H9 (cell line): ENCODE results near the gene AGBL3. TPM values are rescaled to one million over a fixed set of nuclear protein-coding genes. Genes with fewer than 3 reads are reported as not detected.

Experiments used
- DNase-seq: peaks from one replicate; pipeline ENCODE4 v3.0.0-alpha.2; 2017
- H2AFZ ChIP-seq: one replicate; pipeline ENCODE4 v1.6.1; 2013; ENCODE audit warnings: mild to moderate bottlenecking, low read length, control low read depth, moderate library complexity
- H2AK5ac ChIP-seq: 2 replicates; pipeline ENCODE4 v1.6.1; 2013; ENCODE audit warnings: low read length, control low read depth, mixed read lengths; ENCODE audit not compliant: insufficient read length
- H2BK120ac ChIP-seq: one replicate; pipeline ENCODE4 v1.6.1; 2013; ENCODE audit warnings: low read depth, mild to moderate bottlenecking, low read length, control low read depth, inconsistent platforms; ENCODE audit not compliant: poor library complexity, severe bottlenecking
- H2BK12ac ChIP-seq: 2 replicates; pipeline ENCODE4 v1.6.1; 2013; ENCODE audit warnings: low read length, control low read depth, mixed read lengths, low read depth; ENCODE audit not compliant: insufficient read length
- H2BK15ac ChIP-seq: 2 replicates; pipeline ENCODE4 v1.6.1; 2013; ENCODE audit warnings: low read depth, low read length, control low read depth
- H2BK20ac ChIP-seq: one replicate; pipeline ENCODE4 v1.6.1; 2013; ENCODE audit warnings: low read depth, mild to moderate bottlenecking, low read length, control low read depth, inconsistent platforms; ENCODE audit not compliant: poor library complexity, severe bottlenecking
- H2BK5ac ChIP-seq: 2 replicates; pipeline ENCODE4 v1.6.1; 2013; ENCODE audit warnings: low read length, control low read depth, mixed read lengths; ENCODE audit not compliant: insufficient read length
- H3K14ac ChIP-seq: 2 replicates; pipeline ENCODE4 v1.6.1; 2013; ENCODE audit warnings: low read length, control low read depth; ENCODE audit not compliant: insufficient read depth
- H3K18ac ChIP-seq: 2 replicates; pipeline ENCODE4 v1.6.1; 2013; ENCODE audit warnings: low read depth, mild to moderate bottlenecking, mixed read lengths, low read length, control low read depth; ENCODE audit not compliant: insufficient read length
- H3K23ac ChIP-seq: 2 replicates; pipeline ENCODE4 v1.6.1; 2013; ENCODE audit warnings: low read length, control low read depth, mixed read lengths, low read depth; ENCODE audit not compliant: insufficient read length
- H3K23me2 ChIP-seq: 2 replicates; pipeline ENCODE4 v1.6.1; 2013; ENCODE audit warnings: low read depth, mild to moderate bottlenecking, mixed read lengths, low read length, control low read depth; ENCODE audit not compliant: insufficient read length, poor library complexity, severe bottlenecking
- H3K27ac ChIP-seq: 2 replicates; pipeline ENCODE4 v1.5.1; 2013; ENCODE audit warnings: low read length, control low read depth, mixed read lengths, low read depth; ENCODE audit not compliant: insufficient read length
- H3K27me3 ChIP-seq: 2 replicates; pipeline ENCODE4 v1.6.1; 2013; ENCODE audit warnings: low read length, control low read depth, inconsistent platforms; ENCODE audit not compliant: insufficient read depth
- H3K4ac ChIP-seq: 2 replicates; pipeline ENCODE4 v1.6.1; 2013; ENCODE audit warnings: low read depth, mild to moderate bottlenecking, control low read depth, inconsistent platforms, low read length, moderate library complexity
- H3K4me1 ChIP-seq: 2 replicates; pipeline ENCODE4 v1.6.1; 2013; ENCODE audit warnings: low read length, control low read depth, inconsistent platforms; ENCODE audit not compliant: insufficient read depth
- H3K4me2 ChIP-seq: 2 replicates; pipeline ENCODE4 v1.6.1; 2013; ENCODE audit warnings: low read length, control low read depth, mixed read lengths; ENCODE audit not compliant: insufficient read length, insufficient read depth
- H3K56ac ChIP-seq: 2 replicates; pipeline ENCODE4 v1.6.1; 2013; ENCODE audit warnings: low read depth, mild to moderate bottlenecking, mixed read lengths, low read length, control low read depth; ENCODE audit not compliant: insufficient read length
- H3K79me1 ChIP-seq: 2 replicates; pipeline ENCODE4 v1.6.1; 2013; ENCODE audit warnings: low read depth, mild to moderate bottlenecking, moderate library complexity, low read length, control low read depth, inconsistent platforms; ENCODE audit not compliant: insufficient read depth, poor library complexity, severe bottlenecking
- H3K79me2 ChIP-seq: 2 replicates; pipeline ENCODE4 v1.6.1; 2013; ENCODE audit warnings: low read length, control low read depth, inconsistent platforms; ENCODE audit not compliant: insufficient read depth
- H3K9ac ChIP-seq: 2 replicates; pipeline ENCODE4 v1.6.1; 2013; ENCODE audit warnings: low read length, control low read depth, mixed read lengths; ENCODE audit not compliant: insufficient read length; ENCODE audit errors: extremely low read depth
- H3K9me3 ChIP-seq: one replicate; pipeline ENCODE4 v1.6.1; 2013; ENCODE audit warnings: low read depth, low read length, inconsistent platforms; ENCODE audit not compliant: control insufficient read depth
- H3T11ph ChIP-seq: one replicate; pipeline ENCODE4 v1.6.1; 2013; ENCODE audit warnings: mild to moderate bottlenecking, low read length, control low read depth, inconsistent platforms
- H4K20me1 ChIP-seq: one replicate; pipeline ENCODE4 v1.6.1; 2013; ENCODE audit not compliant: control insufficient read depth, insufficient read length, insufficient read depth
- H4K5ac ChIP-seq: 2 replicates; pipeline ENCODE4 v1.6.1; 2013; ENCODE audit warnings: low read depth, mild to moderate bottlenecking, mixed read lengths, low read length, control low read depth; ENCODE audit not compliant: insufficient read length
- H4K8ac ChIP-seq: replicated peaks from 2 replicates; pipeline ENCODE4 v1.6.1; 2013; ENCODE audit warnings: low read length, control low read depth, mixed read lengths, low read depth; ENCODE audit not compliant: insufficient read length
- H4K91ac ChIP-seq: 2 replicates; pipeline ENCODE4 v1.6.1; 2013; ENCODE audit warnings: low read depth, mild to moderate bottlenecking, moderate library complexity, mixed read lengths, low read length, control low read depth; ENCODE audit not compliant: insufficient read length
- H3K27ac Mint-ChIP-seq, 3 experiments: 2 replicates in 2 of 3; 3 replicates in 1 of 3; pipeline ENCODE4 v1.8.0; 2020 to 2021; ENCODE audit warnings: mixed read lengths in 3 of 3, mild to moderate bottlenecking in 1 of 3, moderate library complexity in 1 of 3
- H3K27me3 Mint-ChIP-seq: 2 replicates; pipeline ENCODE4 v1.8.0; 2021; ENCODE audit warnings: low read depth, mild to moderate bottlenecking, moderate library complexity, mixed read lengths
- H3K36me3 Mint-ChIP-seq, 3 experiments: 2 replicates in 2 of 3; 3 replicates in 1 of 3; pipeline ENCODE4 v1.8.0; 2020 to 2021; ENCODE audit warnings: low read depth in 3 of 3, mixed read lengths in 3 of 3; ENCODE audit not compliant: insufficient read depth in 1 of 3
- H3K4me1 Mint-ChIP-seq, 2 experiments: 2 replicates each; pipeline ENCODE4 v1.8.0; 2020; ENCODE audit warnings: mixed read lengths in 2 of 2
- H3K4me3 Mint-ChIP-seq, 2 experiments: 2 replicates in 1 of 2; 3 replicates in 1 of 2; pipeline ENCODE4 v1.8.0; 2020 to 2021; ENCODE audit warnings: mild to moderate bottlenecking in 2 of 2, mixed read lengths in 2 of 2, moderate library complexity in 1 of 2
- H3K9me3 Mint-ChIP-seq, 2 experiments: 2 replicates in 1 of 2; 3 replicates in 1 of 2; pipeline ENCODE4 v1.8.0; 2020; ENCODE audit warnings: mild to moderate bottlenecking in 2 of 2, mixed read lengths in 2 of 2, moderate library complexity in 1 of 2
- CTCF ChIP-seq: fragments of 200-600 bp; sonication (generic); conservative IDR thresholded peaks from 3 replicates; pipeline ENCODE4 v1.8.0; 2021; ENCODE audit warnings: antibody characterized with exemption, mild to moderate bottlenecking
- WGBS: extraction: QIAGEN DNeasy Blood & Tissue Kit; methylation state at CpG from one replicate; pipeline ENCODE4 v1.1.7; 2013; ENCODE audit warnings: missing lambda C conversion rate, low lambda C conversion rate, mixed read lengths; ENCODE audit not compliant: insufficient read length; ENCODE audit errors: extremely low coverage; 5-methylcytosine and 5-hydroxymethylcytosine counted together
- total RNA-seq: library from RNA; stranded (reverse); gene quantifications from 2 replicates; pipeline ENCODE4 v1.2.1, GENCODE V29; 2021

The AGBL3 gene
- total RNA-seq, 1 experiment from 2014 or later = 2.4 TPM

- H3K4me1 Mint-ChIP-seq = no peaks in the 10 kb centered on the region
Observed at GRCh38 chr7:134963036-134963435, 23.3 kb upstream of the AGBL3 start.

More at GRCh38 chr7:134963036-134963435, 23.3 kb upstream of the AGBL3 start:
- Histone ChIP-seq H3K79me1 (no peaks in the 10 kb centered on the region), H3T11ph (no peak overlapping the region), H3K4me2 (no peak overlapping the region), H3K18ac (no peak overlapping the region), H3K27me3 (no peaks in the 10 kb centered on the region), H2BK120ac (no peak overlapping the region), H4K20me1 (no peaks in the 10 kb centered on the region), H3K9me3 (no peaks in the 10 kb centered on the region), H2AK5ac (no peak overlapping the region), H4K8ac (no peak overlapping the region), H3K79me2 (no peaks in the 10 kb centered on the region), H2AFZ (no peak overlapping the region), H2BK15ac (no peak overlapping the region), H3K56ac (no peak overlapping the region), H3K14ac (no peak overlapping the region), H2BK20ac (no peak overlapping the region), H3K4me1 (no peaks in the 10 kb centered on the region), H2BK5ac (no peak overlapping the region), H2BK12ac (no peak overlapping the region), H4K5ac (no peak overlapping the region), H3K23ac (no peak overlapping the region), H3K9ac (no peak overlapping the region), H3K4ac (no peak overlapping the region), H3K27ac (no peak overlapping the region), H3K23me2 (no peaks in the 10 kb centered on the region), H4K91ac (no peak overlapping the region)
- no peaks in the 10 kb centered on the region for H3K27me3 Mint-ChIP-seq
- TF ChIP-seq CTCF = no peak
- H3K9me3 Mint-ChIP-seq = no peaks in the 10 kb centered on the region
- WGBS = no CpG with 5 or more reads among the region's 4 CpGs
- no peak for DNase-seq
- H3K4me3 Mint-ChIP-seq = no peak overlapping the region
- H3K36me3 Mint-ChIP-seq = peaks cover 10 to 71% (median 27%) of the 10 kb centered on the region in 3 experiments; a peak in 6 of 7 replicates
- no peak overlapping the region for H3K27ac Mint-ChIP-seq
